Measurements from ENCODE around the gene KIR2DL3.
"Not testable (repeated sequence)": the region's sequence is repeated elsewhere in the genome, so short reads cannot be mapped to it uniquely, and the experiment has no call there.

Gene KIR2DL3

GRCh38 chr19:54738306-54738705 is at the start of gene KIR2DL3:
Gene KIR2DL3, plus strand, starts transcription at chr19:54738513. Its CDS starts 33 bp downstream, at chr19:54738546.
- not testable (repeated sequence) for H3K9me3 ChIP-seq (ENCODE audit: control insufficient read depth, low read length); H3K9ac ChIP-seq (ENCODE audit: low read length); H3K4me3 ChIP-seq (ENCODE audit: low read length); H3K36me3 ChIP-seq (ENCODE audit: control insufficient read depth, insufficient read depth, low read length, severe bottlenecking); DNase-seq (ENCODE audit: low read depth); H3K27me3 ChIP-seq (replicated peaks; ENCODE audit: control insufficient read depth, insufficient read depth, low read length); H3K4me1 ChIP-seq (ENCODE audit: control insufficient read depth, insufficient read depth, low read length)

GRCh38 chr19:54691582-54692297 is 46.6 kb upstream of the KIR2DL3 start:
- no peaks in the 10 kb centered on the region for H3K9me3 ChIP-seq (ENCODE audit: control insufficient read depth, low read length)
- no peak for DNase-seq (ENCODE audit: low read depth)
- H3K36me3 ChIP-seq (ENCODE audit: control insufficient read depth, insufficient read depth, low read length, severe bottlenecking): no peaks in the 10 kb centered on the region
- H3K4me3 ChIP-seq (ENCODE audit: low read length): no peak overlapping the region
- H3K9ac ChIP-seq (ENCODE audit: low read length): no peak overlapping the region
- H3K27me3 ChIP-seq (replicated peaks; ENCODE audit: control insufficient read depth, insufficient read depth, low read length): no peaks in the 10 kb centered on the region
- no peaks in the 10 kb centered on the region for H3K4me1 ChIP-seq (ENCODE audit: control insufficient read depth, insufficient read depth, low read length)

GRCh38 chr19:54692298-54692615 is 46.1 kb upstream of the KIR2DL3 start:
- DNase-seq (ENCODE audit: low read depth): no peak
- no peaks in the 10 kb centered on the region for H3K27me3 ChIP-seq (replicated peaks; ENCODE audit: control insufficient read depth, insufficient read depth, low read length)
- no peaks in the 10 kb centered on the region for H3K4me1 ChIP-seq (ENCODE audit: control insufficient read depth, insufficient read depth, low read length)
- no peaks in the 10 kb centered on the region for H3K9me3 ChIP-seq (ENCODE audit: control insufficient read depth, low read length)
- H3K4me3 ChIP-seq (ENCODE audit: low read length): no peak overlapping the region
- H3K36me3 ChIP-seq (ENCODE audit: control insufficient read depth, insufficient read depth, low read length, severe bottlenecking): no peaks in the 10 kb centered on the region
- H3K9ac ChIP-seq (ENCODE audit: low read length): no peak overlapping the region

DNA sequence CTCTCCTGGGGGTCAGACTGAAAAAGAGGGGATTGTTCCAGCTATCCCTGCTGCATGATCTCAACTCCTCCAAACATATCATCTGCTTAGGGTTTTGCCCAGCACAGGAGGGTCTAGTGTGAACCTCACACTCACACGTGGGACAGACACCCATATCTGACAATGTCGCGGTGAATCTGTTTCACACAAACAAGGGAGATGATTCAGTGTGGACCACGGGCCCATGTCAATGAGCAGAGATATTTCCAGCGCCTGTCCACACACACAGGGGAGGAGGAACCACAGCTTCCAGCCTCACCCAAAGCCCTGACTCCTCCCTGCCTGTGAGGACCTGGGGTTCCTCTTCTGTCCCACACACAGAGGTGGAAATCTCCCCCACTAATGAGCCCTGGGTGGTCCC is 43.7 kb upstream of the KIR2DL3 start:
- no peaks in the 10 kb centered on the region for H3K36me3 ChIP-seq (ENCODE audit: control insufficient read depth, insufficient read depth, low read length, severe bottlenecking)
- no peaks in the 10 kb centered on the region for H3K4me1 ChIP-seq (ENCODE audit: control insufficient read depth, insufficient read depth, low read length)
- H3K9me3 ChIP-seq (ENCODE audit: control insufficient read depth, low read length): no peaks in the 10 kb centered on the region
- no peaks in the 10 kb centered on the region for H3K27me3 ChIP-seq (replicated peaks; ENCODE audit: control insufficient read depth, insufficient read depth, low read length)
- H3K4me3 ChIP-seq (ENCODE audit: low read length): no peak overlapping the region
- no peak overlapping the region for H3K9ac ChIP-seq (ENCODE audit: low read length)
- no peak for DNase-seq (ENCODE audit: low read depth)

DNA sequence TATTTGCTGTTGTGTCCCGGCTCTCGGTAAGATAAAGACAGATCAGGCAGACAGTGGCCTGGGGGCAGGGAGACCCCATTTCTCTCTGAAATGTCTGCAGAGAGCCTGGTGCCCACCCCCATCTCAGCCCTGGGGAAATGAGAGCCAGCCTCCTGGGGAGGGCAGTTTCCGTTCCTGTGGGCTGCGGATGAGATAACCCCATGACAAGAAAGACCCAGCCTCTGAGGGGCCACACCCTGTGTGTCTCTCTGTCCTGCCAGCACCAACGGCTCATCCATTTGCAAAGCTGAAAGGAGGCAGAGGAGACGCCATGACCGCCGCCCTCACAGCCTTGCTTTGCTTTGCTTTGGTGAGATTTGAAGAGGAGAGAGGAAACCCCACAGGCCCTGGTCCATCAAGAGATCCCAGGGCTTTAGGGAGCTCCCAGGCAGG is 42.2 kb upstream of the KIR2DL3 start:
- H3K4me3 ChIP-seq (ENCODE audit: low read length): no peak overlapping the region
- no peaks in the 10 kb centered on the region for H3K9me3 ChIP-seq (ENCODE audit: control insufficient read depth, low read length)
- H3K4me1 ChIP-seq (ENCODE audit: control insufficient read depth, insufficient read depth, low read length): no peaks in the 10 kb centered on the region
- H3K36me3 ChIP-seq (ENCODE audit: control insufficient read depth, insufficient read depth, low read length, severe bottlenecking): no peaks in the 10 kb centered on the region
- DNase-seq (ENCODE audit: low read depth): no peak
- no peaks in the 10 kb centered on the region for H3K27me3 ChIP-seq (replicated peaks; ENCODE audit: control insufficient read depth, insufficient read depth, low read length)
- H3K9ac ChIP-seq (ENCODE audit: low read length): no peak overlapping the region

DNA sequence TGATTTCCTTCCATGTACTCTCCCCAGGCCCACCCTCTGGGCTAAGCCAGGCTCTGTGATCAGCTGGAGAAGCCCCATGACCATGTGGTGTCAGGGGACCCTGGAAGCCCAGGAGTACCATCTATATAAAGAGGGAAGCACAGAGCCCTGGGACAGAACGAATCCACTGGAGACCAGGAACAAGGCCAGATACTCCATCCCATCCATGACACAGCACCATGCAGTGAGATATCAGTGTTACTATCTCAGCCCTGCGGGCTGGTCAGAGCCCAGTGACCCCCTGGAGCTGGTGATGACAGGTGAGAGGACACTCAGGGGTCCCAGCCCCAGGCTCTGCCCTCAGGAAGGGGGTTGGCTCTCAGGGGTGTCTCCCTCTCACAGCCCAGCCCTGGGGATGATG is 41.5 kb upstream of the KIR2DL3 start:
- no peaks in the 10 kb centered on the region for H3K36me3 ChIP-seq (ENCODE audit: control insufficient read depth, insufficient read depth, low read length, severe bottlenecking)
- no peaks in the 10 kb centered on the region for H3K4me1 ChIP-seq (ENCODE audit: control insufficient read depth, insufficient read depth, low read length)
- DNase-seq (ENCODE audit: low read depth): no peak
- no peak overlapping the region for H3K9ac ChIP-seq (ENCODE audit: low read length)
- H3K27me3 ChIP-seq (replicated peaks; ENCODE audit: control insufficient read depth, insufficient read depth, low read length): no peaks in the 10 kb centered on the region
- H3K9me3 ChIP-seq (ENCODE audit: control insufficient read depth, low read length): no peaks in the 10 kb centered on the region
- H3K4me3 ChIP-seq (ENCODE audit: low read length): no peak overlapping the region

GRCh38 chr19:54697716-54698115 is 40.6 kb upstream of the KIR2DL3 start:
- not testable (repeated sequence) for DNase-seq (ENCODE audit: low read depth); H3K9me3 ChIP-seq (ENCODE audit: control insufficient read depth, low read length); H3K4me1 ChIP-seq (ENCODE audit: control insufficient read depth, insufficient read depth, low read length); H3K4me3 ChIP-seq (ENCODE audit: low read length); H3K36me3 ChIP-seq (ENCODE audit: control insufficient read depth, insufficient read depth, low read length, severe bottlenecking); H3K27me3 ChIP-seq (replicated peaks; ENCODE audit: control insufficient read depth, insufficient read depth, low read length); H3K9ac ChIP-seq (ENCODE audit: low read length)

DNA sequence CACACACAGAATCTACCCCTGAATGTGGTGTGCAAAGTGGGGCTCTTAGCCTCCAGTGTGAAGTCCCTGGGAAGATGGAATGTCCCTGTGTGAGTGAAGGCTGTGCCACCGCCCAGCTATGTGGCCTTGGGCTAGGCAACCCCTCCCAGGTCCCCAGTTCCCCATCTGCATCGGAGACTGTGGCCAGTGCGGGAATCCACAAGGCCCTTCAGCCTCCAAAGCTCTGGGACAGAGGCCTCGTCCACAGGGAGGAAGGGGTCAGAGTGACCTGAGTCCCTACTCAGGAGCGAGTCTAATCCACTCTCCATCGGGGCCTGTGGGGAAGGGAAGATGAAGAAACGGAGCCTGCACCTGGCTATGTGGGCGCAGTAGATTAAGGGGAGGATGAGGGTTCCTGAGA is 33.4 kb upstream of the KIR2DL3 start:
- no peaks in the 10 kb centered on the region for H3K9me3 ChIP-seq (ENCODE audit: control insufficient read depth, low read length)
- no peak overlapping the region for H3K4me3 ChIP-seq (ENCODE audit: low read length)
- H3K4me1 ChIP-seq (ENCODE audit: control insufficient read depth, insufficient read depth, low read length): no peaks in the 10 kb centered on the region
- no peak for DNase-seq (ENCODE audit: low read depth)
- H3K9ac ChIP-seq (ENCODE audit: low read length): no peak overlapping the region
- no peaks in the 10 kb centered on the region for H3K27me3 ChIP-seq (replicated peaks; ENCODE audit: control insufficient read depth, insufficient read depth, low read length)
- no peaks in the 10 kb centered on the region for H3K36me3 ChIP-seq (ENCODE audit: control insufficient read depth, insufficient read depth, low read length, severe bottlenecking)

- no peaks in the 10 kb centered on the region for H3K4me1 ChIP-seq (ENCODE audit: control insufficient read depth, insufficient read depth, low read length)
- no peaks in the 10 kb centered on the region for H3K9me3 ChIP-seq (ENCODE audit: control insufficient read depth, low read length)
- no peak overlapping the region for H3K9ac ChIP-seq (ENCODE audit: low read length)
- no peaks in the 10 kb centered on the region for H3K27me3 ChIP-seq (replicated peaks; ENCODE audit: control insufficient read depth, insufficient read depth, low read length)
- DNase-seq (ENCODE audit: low read depth): no peak
- no peak overlapping the region for H3K4me3 ChIP-seq (ENCODE audit: low read length)
- H3K36me3 ChIP-seq (ENCODE audit: control insufficient read depth, insufficient read depth, low read length, severe bottlenecking): no peaks in the 10 kb centered on the region
Measured at GRCh38 chr19:54707962-54708361, 30.4 kb upstream of the KIR2DL3 start.

DNA sequence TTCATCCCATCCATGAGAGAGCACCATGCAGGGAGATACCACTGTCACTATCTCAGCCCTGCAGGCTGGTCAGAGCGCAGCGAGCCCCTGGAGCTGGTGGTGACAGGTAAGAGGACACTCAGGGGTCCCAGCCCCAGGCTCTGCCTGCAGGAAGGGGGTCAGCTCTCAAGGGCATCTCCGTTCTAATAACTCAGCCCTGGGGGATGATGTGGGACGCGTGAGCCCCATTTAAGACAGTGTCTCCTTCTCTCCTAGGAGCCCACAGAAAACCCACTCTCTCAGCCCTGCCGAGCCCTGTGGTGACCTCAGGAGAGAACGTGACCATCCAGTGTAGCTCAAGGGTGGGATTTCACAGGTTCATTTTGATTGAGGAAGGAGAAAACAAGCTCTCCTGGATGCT is 29.5 kb upstream of the KIR2DL3 start:
- no peaks in the 10 kb centered on the region for H3K9me3 ChIP-seq (ENCODE audit: control insufficient read depth, low read length)
- H3K27me3 ChIP-seq (replicated peaks; ENCODE audit: control insufficient read depth, insufficient read depth, low read length): no peaks in the 10 kb centered on the region
- DNase-seq (ENCODE audit: low read depth): no peak
- no peaks in the 10 kb centered on the region for H3K36me3 ChIP-seq (ENCODE audit: control insufficient read depth, insufficient read depth, low read length, severe bottlenecking)
- H3K9ac ChIP-seq (ENCODE audit: low read length): no peak overlapping the region
- no peaks in the 10 kb centered on the region for H3K4me1 ChIP-seq (ENCODE audit: control insufficient read depth, insufficient read depth, low read length)
- no peak overlapping the region for H3K4me3 ChIP-seq (ENCODE audit: low read length)

DNA sequence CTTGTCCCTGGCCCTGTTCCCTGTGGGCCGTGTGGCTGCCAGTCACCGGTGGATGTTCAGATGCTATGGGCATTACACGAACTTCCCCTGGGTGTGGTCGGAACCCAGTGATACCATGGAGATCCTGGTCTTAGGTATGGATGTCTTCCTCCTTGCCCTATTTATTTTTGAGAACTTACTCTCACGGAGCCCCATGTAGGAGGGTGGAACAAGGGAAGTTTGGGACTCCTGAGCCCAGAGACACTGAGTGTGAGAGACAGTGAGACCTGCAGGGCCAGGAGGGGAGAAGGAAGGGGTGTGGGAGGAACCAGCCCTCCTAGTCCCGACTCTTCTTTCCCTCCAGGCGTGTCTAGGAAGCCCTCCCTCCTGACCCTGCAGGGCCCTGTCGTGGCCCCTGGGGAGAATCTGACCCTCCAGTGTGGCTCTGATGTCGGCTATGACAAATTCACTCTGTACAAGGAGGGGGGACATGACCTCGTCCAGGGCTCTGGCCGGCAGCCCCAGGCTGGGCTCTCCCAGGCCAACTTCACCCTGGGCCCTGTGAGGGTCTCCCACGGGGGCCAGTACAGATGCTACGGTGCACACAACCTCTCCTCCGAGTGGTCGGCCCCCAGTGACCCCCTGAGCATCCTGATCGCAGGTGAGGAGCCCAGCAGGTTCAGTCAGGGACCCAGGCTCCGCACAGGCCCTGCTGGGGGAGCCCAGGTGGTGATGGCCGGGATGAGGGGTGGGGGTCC is 28.9 kb upstream of the KIR2DL3 start:
- Histone ChIP-seq H3K4me3 (ENCODE audit: low read length) (no peak overlapping the region), H3K9me3 (ENCODE audit: control insufficient read depth, low read length) (no peaks in the 10 kb centered on the region), H3K4me1 (ENCODE audit: control insufficient read depth, insufficient read depth, low read length) (no peaks in the 10 kb centered on the region), H3K36me3 (ENCODE audit: control insufficient read depth, insufficient read depth, low read length, severe bottlenecking) (no peaks in the 10 kb centered on the region), H3K9ac (ENCODE audit: low read length) (no peak overlapping the region), H3K27me3 (replicated peaks; ENCODE audit: control insufficient read depth, insufficient read depth, low read length) (no peaks in the 10 kb centered on the region)
- no peak for DNase-seq (ENCODE audit: low read depth)

DNA sequence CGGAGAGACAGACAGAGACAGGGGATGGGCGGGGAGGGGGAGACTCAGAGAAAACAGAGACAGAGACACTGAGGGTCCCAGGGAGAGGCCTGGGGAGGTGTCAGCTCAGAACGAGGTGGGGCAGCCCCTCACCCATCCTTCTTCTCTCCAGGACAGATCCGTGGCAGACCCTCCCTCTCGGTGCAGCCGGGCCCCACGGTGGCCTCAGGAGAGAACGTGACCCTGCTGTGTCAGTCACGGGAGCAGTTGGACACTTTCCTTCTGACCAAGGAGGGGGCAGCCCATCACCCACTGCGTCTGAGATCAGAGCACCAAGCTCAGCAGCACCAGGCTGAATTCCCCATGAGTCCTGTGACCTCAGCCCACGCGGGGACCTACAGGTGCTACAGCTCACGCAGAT is 28.4 kb upstream of the KIR2DL3 start:
- H3K4me1 ChIP-seq (ENCODE audit: control insufficient read depth, insufficient read depth, low read length); H3K27me3 ChIP-seq (replicated peaks; ENCODE audit: control insufficient read depth, insufficient read depth, low read length); H3K4me3 ChIP-seq (ENCODE audit: low read length); H3K36me3 ChIP-seq (ENCODE audit: control insufficient read depth, insufficient read depth, low read length, severe bottlenecking); H3K9me3 ChIP-seq (ENCODE audit: control insufficient read depth, low read length); H3K9ac ChIP-seq (ENCODE audit: low read length); DNase-seq (ENCODE audit: low read depth): not testable (repeated sequence)
